Gastroesophageal sphincter (tissue), 3 donors: Measurements from ENCODE around the gene WFIKKN1.

ENCODE experiments used
- CTCF ChIP-seq, 4 experiments: fragments of 200-600 bp in 2 of 4; fragments of 450-650 bp in 2 of 4; sonication (generic) in 1 of 4; IDR thresholded peaks; one replicate each; pipeline ENCODE4 v1.5.1; 2017 to 2019; ENCODE audit warnings: antibody characterized with exemption in 4 of 4, mild to moderate bottlenecking in 2 of 4, moderate library complexity in 2 of 4
- EP300 ChIP-seq: sonication (generic); formaldehyde crosslinking; IDR thresholded peaks from one replicate; pipeline ENCODE4 v1.6.1; 2017; ENCODE audit warnings: antibody characterized with exemption, mild to moderate bottlenecking
- POLR2A ChIP-seq, 2 donors: fragments of 450-650 bp; IDR thresholded peaks; one replicate each; pipeline ENCODE4 v1.6.1; 2017; ENCODE audit warnings: antibody characterized with exemption in 2 of 2, mild to moderate bottlenecking in 2 of 2, moderate library complexity in 1 of 2
- POLR2AphosphoS5 ChIP-seq: sonication (generic); formaldehyde crosslinking; IDR thresholded peaks from one replicate; pipeline ENCODE4 v1.6.1; 2017; ENCODE audit warnings: antibody characterized with exemption

- TF ChIP-seq CTCF (IDR thresholded peaks at IDR 0.05) = no peak
- TF ChIP-seq POLR2AphosphoS5 = no peak
- TF ChIP-seq EP300 = no peak
- no peak for TF ChIP-seq POLR2A (IDR thresholded peaks at IDR 0.05)
Observed at GRCh38 chr16:676565-676902, 45.7 kb downstream of the WFIKKN1 start.
